GM11168 (cell line): ENCODE data around the gene PSPN.

Experiments used
- in situ Hi-C: fragments of 300-500 bp; cut with MboI; formaldehyde crosslinking; loops from one replicate; pipeline ENCODE4 v1.12.0; 2022; ENCODE audit warnings: low sequenced_read_pairs; ENCODE audit not compliant: unreplicated experiment

The PSPN gene, protein sequence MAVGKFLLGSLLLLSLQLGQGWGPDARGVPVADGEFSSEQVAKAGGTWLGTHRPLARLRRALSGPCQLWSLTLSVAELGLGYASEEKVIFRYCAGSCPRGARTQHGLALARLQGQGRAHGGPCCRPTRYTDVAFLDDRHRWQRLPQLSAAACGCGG

DNA sequence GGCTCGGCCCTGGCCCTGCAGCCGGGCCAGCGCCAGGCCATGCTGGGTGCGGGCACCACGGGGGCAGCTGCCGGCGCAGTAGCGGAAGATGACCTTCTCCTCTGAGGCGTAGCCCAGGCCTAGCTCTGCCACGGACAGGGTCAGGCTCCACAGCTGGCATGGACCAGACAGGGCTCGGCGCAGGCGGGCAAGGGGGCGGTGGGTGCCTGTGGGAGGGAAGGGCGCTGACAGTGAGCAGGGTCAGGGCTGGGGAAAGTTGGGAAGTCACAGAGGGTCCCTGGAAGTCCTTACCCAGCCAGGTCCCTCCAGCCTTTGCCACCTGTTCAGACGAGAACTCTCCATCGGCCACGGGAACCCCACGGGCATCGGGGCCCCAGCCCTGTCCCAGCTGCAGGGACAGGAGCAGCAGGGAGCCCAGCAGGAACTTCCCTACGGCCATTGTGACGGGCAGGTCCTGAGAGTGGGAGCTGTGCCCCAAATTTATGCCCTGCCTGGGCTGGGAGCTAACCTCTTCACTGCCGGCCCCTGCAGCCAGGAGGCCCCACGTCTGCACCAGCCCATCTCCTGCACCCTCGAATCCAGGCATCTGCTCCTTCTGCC, at the start of gene PSPN:
Gene PSPN, minus strand, starts transcription at position 523 of the 600 bp plus-strand sequence. Its CDS starts 84 bp downstream, at position 439.
- in situ Hi-C loops = no loop called here

DNA sequence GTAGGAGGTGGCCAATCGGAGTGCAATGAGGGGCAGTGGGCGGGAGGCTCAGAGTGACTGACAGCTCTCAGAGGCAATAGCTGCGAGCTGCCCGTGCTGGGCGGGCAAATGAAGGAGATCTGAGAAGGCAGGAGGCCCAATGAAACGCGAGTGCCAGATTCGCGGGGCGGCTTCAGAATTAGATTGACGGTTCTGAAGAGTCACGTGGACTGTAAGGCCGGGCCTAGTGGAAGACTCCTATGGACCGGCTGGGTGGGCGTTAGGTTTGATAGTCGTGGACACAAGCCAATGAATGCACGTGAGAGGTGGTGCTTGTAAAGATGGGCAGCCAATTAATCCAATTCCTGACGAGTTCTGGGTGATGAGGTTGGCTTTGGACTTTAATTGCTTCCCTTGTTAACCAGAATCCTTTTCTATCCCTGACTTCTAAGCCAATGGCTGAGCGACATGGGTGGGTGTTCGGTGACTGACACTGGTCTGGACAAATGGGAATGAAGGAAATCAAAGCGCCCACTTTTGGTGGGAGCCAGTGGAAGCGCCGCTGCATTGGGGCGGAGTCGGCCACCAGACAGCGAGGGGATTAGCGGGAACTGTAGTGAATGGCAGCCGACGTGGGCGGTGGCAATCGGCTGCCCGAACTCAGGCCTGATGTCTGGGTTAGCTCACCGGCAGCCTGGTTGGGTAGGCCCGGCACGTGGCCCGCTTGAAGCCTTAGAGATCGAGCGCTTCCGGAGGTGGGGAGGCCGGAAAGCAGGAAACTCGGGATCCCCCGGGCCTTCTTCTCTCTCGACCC, 49.4 kb upstream of the PSPN start:
- in situ Hi-C loops = no loop called here

DNA sequence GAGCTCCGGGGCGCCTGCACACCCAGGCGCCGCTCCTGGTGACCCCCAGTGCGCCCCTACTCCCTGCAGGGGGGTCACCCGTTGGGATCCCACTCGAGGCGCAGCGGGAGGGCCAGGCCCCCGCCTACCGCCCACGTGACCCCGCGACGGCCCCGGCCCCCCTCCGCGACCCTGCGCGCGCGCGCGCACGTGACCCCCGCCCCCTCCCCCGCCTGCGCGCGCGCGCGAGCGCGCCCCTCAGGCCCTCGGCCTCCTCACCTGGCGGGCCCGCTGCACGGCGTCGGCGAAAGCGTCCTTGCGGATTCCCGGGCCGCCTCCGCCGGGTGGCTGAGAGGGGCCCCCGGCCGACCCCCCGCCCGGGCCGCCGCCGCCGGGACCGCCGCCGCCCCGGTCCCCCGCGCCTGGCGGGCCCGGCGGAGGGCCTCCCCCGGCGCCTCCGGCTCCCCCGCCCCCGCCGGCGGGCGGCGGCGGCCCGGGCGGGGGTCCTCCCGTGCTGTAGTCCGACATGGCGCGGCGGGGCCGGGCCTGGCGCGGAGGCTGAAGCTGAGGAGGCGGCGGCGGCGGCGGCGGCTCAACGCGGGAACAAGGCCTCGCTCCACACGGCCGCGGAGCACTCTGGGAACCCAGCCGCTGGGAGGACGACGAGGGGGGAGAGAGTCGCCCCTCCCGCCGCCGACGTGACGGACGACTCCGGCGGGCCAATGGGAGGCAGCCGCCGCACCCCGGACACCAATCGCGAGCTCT, 48.6 kb upstream of the PSPN start, which contains the start of gene KHSRP:
Gene KHSRP, minus strand, starts transcription at position 617 of the 744 bp plus-strand sequence. Its CDS starts 110 bp downstream, at position 507.
- in situ Hi-C loops = no loop called here

DNA sequence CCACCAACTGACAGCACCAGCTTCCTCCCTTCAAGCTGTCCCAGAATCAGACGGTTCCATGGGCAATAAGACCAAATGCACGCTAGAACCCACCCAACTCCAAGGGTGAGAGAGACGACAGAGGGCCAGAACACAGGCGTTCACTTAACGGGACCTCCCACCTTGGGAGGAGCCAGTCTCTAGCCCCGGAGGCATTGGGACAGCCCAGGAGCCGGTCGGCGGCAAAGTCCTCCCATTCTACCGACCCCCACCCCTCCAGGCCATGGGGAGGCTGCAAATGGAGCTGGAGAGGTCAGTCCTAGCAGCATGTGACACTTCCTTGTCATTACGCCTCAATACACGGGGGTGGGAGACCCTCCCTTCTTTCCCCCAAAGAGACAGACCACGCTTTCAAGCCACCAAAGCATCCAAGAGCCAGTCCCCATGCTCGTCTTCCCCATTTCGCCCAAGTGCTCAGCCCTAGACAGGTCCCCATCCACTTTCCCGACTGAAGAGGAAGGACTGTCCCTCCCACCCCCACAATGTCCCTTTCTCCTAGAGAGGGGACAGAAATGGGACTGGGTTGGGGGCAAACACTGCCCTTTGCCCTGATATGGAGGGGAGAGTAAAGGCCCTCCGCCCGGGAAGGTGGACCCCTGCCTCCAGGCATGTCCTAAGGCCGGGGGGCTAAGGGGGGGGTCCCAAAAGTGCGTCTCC, 47.9 kb upstream of the PSPN start:
- in situ Hi-C loops = no loop called here

DNA sequence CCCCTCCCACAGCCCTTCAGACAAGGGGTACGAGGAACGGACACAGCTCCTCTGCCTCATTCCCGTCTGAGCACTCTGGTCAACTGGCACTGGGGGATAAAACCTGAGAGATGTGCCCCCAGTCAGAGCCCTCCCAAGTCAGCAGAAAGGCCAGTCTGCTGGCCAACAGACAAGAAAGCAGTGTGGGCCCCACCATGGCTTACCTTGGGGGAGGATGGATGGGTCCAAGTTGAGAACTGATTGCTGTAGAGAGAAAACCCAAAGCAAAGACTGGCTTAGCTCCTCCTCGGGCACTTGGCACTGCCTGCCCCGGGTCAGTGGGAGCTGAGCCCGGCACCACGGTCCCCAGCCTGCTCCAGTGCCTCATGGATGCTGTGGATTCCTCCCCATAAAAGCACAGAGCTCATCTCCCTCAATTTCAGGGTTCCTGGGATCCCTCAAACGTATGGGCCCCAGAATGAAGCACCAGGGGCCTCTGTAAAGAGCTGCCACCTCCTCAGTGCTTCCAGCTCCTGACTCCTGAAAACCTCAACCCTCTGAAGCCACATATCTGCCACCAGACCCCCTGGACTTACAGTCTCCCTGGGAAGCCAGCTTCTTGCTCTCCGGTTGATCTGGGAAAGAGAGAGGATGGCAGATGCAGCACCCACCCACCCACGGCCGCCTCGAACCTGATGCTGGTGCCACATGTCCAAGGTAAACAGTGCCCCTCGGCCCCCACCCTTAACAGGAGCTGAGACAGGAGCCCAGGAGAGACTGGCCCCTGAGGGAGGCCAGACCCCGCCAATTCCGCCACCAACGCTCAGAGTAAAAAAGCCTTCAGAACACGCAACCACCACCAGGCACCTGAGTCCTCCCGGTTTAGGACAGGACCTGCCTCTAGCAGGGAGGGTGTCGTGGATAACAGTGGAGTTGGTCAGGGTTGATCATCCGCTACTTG, 45.6 kb upstream of the PSPN start:
- in situ Hi-C loops = no loop called here

DNA sequence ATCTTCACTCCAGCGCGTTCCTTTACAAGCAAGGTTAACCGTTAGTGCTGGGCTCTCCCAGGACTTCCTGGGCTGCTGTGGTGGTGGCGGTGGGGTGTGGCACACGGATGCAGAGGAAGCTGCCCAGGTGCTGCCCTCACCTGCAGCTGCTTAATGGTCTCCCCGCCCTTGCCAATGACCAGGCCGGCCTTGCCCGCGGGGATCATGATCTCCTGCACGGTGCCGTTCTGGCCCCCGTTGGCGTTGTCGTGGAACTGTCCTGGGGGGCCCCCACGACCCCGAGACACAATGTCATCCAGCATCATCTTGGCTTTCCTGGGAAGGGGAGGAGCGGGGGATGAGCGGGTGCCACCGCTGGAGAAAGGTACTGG, 42.8 kb upstream of the PSPN start:
- in situ Hi-C loops = no loop called here

DNA sequence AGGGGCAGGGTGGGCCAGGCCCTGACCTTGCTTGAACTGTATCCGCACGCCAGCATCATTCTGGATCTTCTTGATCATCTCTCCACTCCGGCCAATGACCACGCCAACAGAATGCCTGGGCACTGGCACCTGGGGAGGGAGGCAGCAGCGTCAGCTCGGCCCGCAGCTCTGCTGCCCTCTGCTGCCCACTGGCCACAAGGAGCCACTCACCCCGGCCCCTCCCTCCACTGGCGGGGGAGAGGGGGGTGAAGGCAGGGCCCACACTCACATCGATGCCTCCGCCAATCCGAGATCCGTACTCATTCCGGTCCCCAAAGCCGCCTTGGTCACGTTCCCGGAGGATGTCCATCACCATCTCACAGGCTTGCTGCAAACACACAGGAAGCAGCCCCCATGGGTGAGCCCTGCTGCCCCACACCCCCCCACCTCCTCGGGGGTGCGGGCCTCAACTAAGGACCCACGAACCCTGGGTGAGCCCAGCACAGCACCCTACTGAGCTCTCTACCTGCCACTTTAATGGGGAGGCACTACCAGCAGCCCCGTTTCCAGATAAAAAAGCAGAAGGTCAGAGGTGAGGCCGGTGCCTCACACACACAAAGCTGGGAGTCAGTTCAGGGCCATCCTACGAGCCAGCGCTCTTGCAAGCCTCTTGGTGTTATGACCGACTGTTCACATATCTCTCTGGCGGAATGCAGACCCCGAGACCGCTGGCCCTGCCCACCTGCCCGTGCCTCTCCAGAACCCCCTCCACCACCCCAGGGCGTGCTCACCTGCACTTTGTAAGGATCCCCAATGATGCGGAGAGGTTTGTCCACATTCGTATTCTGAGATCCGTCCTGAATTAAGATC, 42.2 kb upstream of the PSPN start:
- in situ Hi-C loops = no loop called here

DNA sequence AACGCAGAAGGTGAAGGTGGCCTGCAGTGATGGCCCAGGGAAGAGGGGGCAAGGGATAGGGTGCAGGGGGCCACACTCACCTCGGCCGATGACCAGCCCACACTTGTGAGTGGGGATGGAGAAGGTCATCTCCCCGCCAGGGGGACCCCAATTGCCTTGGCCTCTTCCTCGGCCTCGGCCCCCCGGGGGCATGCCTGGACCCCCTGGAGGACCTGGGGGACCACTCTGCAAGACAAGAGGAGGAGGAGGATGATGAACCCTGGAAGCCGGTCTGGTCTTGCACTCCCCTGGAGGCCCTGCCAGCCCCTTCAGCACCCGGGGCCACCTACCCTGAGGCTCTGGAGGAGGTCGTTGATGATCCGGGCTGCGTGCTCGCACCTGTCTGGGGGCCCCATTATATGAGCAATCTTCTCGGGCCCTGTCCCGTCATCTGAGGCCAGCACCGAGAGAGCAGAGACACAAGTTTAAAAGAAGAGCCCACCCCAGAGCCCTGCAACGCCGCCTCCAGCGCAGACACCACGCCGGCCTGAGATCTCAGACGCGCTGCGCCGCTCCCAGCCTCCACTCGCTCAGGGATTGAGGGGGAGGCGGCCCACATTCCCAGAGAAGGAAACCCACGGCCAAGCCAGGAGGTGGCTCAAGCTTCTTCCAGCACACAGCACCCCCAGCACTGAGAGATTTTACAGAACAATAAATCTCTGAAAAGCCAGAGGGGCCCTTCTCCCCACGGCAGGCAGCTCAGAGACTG, 41.1 kb upstream of the PSPN start:
- in situ Hi-C loops = no loop called here

DNA sequence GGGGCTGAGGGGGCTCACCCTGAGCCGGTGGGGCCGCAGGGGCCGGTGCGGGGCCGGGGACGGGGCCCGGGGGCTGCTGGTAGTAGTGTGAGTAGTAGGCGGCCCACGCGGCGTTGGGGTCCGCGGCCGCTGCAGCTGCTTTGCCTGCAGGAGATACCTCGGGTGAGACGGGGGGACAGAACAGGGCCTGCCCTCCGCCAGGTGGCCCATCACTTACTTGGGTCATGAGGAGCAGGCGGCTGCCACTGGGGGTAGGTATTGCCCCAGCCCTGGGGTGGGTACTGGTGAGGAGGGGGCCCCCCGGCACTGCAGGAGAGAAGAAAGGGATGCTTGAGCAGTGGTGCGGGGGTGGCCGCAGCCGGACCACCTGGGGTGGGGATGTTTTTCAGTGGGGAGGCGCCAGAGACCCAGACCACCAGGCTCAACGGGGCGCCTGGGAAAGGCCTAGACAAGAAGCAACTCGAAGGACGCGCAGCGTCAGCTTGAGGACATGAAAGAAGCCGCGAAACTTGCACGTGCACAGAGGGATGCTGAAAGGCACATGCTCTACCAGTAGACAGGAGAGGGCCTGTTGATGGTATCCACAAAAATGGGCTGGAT, 40.0 kb upstream of the PSPN start:
- in situ Hi-C loops = no loop called here

DNA sequence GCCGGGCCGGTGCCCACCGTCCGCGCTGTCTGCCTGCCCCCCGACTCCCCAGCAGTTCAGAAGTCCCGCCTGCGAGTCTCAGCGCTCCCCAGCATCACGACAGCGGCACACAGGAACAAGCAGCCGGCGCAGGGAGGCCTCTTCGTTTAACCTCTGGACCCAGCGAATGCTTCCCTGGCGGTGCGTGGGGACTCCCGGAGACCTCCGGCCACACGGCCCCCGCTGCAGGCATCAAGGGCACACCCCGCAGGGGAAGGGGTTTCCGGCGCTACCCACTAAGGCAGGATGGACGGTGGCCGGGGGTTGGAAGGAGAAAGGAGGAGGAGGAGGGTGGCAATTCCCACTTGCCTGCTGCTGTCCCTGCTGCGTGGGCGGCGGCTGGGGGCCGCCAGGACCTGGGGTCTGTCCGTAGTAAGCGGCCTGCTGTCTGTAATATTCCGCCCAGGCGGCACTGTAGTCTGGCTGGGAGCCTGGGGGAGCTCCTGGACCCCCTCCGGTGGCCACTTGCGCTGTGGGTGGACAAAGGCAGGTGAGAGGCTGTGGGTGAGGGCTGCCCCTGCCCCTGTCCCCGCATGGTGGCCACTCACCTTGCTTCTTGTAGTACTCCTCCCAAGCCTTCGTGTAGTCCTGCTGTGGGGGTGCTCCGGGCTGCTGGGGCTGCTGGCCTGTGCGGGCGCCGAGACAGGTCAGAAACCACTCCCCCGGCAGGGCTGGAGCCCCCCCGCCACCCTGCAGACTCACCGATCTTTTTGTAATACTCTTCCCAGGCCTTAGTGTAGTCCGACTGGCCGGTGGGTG, 39.3 kb upstream of the PSPN start:
- in situ Hi-C loops = no loop called here

DNA sequence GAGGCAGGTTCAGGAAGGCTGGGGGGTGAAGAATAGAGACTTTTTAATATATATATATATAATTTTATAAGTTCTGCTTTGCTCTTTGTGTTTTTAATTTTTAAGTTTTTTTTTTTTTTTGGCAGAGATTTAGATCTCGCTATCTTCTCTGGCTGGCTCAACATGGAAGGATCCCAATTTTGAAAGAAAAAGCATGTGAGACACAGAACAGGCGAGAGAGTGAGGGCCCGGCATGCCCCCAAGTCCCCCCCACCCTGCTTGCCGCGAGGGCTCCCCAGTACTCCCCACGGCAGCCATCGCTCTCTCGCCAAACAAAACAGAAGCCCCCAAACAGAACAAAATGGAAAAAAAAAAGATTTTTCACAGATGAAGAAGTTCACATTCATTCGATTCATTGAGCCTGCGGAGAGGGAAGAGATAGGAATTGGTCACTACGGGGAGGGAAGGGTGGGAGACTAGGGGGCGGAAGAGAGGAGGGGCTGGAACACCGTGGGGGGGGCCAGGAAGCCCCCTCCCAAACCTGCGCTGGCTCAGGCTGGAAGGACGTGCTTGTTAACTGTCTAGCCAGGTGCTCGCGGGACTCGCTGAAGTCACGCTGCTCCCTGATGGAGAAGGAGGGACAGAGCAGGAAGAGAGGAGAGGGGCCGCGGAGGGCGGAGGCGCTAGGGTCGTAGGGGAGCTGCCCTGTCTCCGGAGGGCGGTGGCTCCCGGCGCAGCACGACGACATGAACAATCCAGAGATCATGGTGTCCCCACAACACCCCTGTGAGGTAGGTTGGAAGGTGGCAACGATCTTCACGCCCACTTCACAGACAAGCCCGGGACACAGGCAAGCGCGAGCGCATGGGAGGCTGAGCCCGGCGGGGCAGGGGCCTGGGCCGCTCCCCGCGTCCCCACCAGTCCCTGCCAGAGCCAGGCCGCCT, 38.2 kb upstream of the PSPN start:
- in situ Hi-C loops = no loop called here

DNA sequence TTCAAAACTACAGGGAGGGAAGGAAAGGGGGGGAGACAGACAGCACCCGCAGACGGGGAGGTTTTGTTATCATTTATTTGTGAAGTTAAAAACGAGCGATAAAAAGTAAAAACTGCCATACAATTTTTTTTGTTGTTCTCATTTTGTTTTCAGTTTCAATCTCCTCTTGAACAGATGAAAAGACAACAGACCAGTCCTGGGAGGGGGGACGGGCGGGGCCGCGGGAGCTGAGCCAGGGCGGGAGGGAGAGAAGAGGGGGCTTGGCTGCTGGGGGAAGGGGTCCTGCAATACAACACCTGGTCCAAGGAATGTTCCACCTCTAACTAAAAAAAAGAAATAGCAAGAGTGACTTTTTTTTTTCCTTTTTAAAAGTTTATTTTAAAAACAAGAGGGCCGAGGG, 37.6 kb upstream of the PSPN start:
- in situ Hi-C loops = no loop called here

DNA sequence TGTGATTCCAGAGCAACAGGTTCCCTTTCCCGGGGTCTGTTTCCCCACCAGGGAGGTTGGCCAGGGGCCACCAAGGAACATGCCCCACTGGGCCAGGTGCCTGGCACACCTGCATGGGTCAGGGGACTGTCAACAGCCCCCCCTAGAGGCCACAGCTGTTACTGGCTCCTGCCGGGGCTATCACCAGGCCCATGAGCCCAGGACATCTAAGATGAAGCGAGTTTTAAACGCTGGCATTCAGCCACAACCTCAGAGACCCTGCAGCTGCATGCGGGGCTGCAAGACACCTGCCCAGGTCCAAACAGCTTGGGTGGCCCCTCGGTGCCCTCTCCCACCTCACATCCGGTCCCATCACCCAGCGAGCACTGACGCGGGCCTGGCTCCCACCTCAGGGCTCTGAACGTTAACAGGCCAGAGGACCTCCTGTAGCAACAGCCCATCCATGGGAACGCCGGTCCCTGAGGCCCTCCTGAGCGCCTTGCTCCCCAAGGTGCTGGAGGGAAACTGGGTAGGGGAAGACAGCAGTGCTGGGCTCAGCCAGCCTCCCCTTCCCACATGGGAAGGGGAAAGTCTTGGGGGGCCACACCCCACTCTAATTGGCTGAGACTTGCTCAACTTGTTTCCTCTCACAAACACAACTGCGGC, 36.8 kb upstream of the PSPN start:
- in situ Hi-C loops = no loop called here

DNA sequence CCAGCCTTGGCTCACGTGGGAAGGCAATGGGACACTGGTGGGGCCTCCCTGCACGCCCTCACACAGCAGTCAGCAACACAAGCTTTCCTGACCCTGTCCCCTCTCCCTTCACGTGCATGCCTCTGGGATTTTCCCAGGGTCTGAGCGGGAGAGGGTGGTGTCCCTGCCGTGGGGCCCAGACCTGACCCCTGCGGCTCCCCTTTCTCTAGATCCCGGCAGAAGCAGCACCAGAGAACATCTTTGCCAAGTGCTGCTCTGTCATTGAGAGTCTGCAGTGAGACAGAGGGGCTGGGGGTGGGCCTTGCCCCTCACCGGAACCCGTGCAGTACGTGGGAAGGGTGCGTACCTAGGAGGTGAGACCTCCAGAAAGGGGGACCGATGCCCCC, 36.3 kb upstream of the PSPN start:
- in situ Hi-C loops = no loop called here

DNA sequence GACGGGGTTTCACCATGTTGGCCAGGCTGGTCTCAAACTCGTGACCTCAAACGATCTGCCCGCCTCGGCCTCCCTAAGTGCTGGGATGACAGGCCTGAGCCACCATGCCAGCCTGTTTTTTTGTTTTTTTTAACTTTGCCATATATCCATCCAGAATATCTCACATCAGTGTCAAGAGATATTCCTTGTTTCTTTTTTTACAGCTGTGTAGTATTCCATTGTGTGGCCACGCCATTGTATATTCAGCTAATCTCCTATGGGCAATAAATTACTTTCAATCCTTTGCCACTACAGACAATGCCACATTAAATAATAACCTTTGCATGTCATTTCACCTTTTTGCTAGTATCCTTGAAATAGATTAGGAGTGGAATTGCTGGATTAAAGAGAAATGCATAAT, 33.6 kb upstream of the PSPN start:
- in situ Hi-C loops = no loop called here
